CD4-positive, CD25-positive, alpha-beta regulatory T cell (primary cell): ENCODE data around the gene BCR. TPM values are rescaled to one million over a fixed set of nuclear protein-coding genes. Genes with fewer than 3 reads are reported as not detected.
A peak's percentile ranks its signal among the peaks of the same experiment; 100 is the strongest.

Experiments
- ATAC-seq, 2 donors: fragments of 150-1000 bp; cut with Tn5 transposase; one replicate each; pipeline ENCODE4 v1.10.0; 2021; ENCODE audit warnings: low read depth in 2 of 2, moderate number of reproducible peaks in 2 of 2, moderate library complexity in 1 of 2
- DNase-seq, 3 donors: peaks; one replicate each; pipeline versions ENCODE4 v3.0.0 to v3.0.0-alpha.2; 2012 to 2022; ENCODE audit warnings: mixed read lengths in 1 of 3
- H3K27ac ChIP-seq: one replicate; pipeline ENCODE4 v1.7.0; 2013; ENCODE audit warnings: mild to moderate bottlenecking, low read length; ENCODE audit not compliant: insufficient read depth, poor library complexity, severe bottlenecking
- H3K27me3 ChIP-seq: one replicate; pipeline ENCODE4 v1.7.0; 2013; ENCODE audit warnings: low read length; ENCODE audit not compliant: control insufficient read depth, insufficient read depth
- H3K36me3 ChIP-seq: one replicate; pipeline ENCODE4 v1.7.0; 2013; ENCODE audit warnings: mild to moderate bottlenecking, low read length, moderate library complexity; ENCODE audit not compliant: control insufficient read depth, insufficient read depth
- H3K4me1 ChIP-seq: 2 replicates; pipeline ENCODE4 v1.7.0; 2013; ENCODE audit warnings: mild to moderate bottlenecking, low read length; ENCODE audit not compliant: insufficient read depth, control insufficient read depth, poor library complexity, severe bottlenecking
- H3K4me3 ChIP-seq: one replicate; pipeline ENCODE4 v1.7.0; 2013; ENCODE audit warnings: low read depth, mild to moderate bottlenecking, low read length, moderate library complexity
- H3K9me3 ChIP-seq, 2 experiments: 1 replicate in 1 of 2; 2 replicates in 1 of 2; pipeline ENCODE4 v1.7.0; 2013; ENCODE audit warnings: low read length in 2 of 2, mild to moderate bottlenecking in 1 of 2, moderate library complexity in 1 of 2; ENCODE audit not compliant: control insufficient read depth in 2 of 2
- H3K27ac Mint-ChIP-seq, 3 donors: one replicate each; pipeline ENCODE4 v1.8.0; 2020 to 2022; ENCODE audit warnings: mild to moderate bottlenecking in 3 of 3, mixed read lengths in 3 of 3, moderate library complexity in 2 of 3
- H3K27me3 Mint-ChIP-seq: one replicate; pipeline ENCODE4 v1.8.0; 2022; ENCODE audit warnings: mild to moderate bottlenecking, mixed read lengths
- H3K36me3 Mint-ChIP-seq: one replicate; pipeline ENCODE4 v1.8.0; 2020; ENCODE audit warnings: mixed read lengths
- H3K4me1 Mint-ChIP-seq, 4 donors: one replicate each; pipeline ENCODE4 v1.8.0; 2020 to 2022; ENCODE audit warnings: mixed read lengths in 4 of 4, mild to moderate bottlenecking in 1 of 4
- H3K4me3 Mint-ChIP-seq, 4 donors: one replicate each; pipeline ENCODE4 v1.8.0; 2020 to 2022; ENCODE audit warnings: mild to moderate bottlenecking in 4 of 4, mixed read lengths in 4 of 4, moderate library complexity in 3 of 4
- H3K9me3 Mint-ChIP-seq, 7 donors: one replicate each; pipeline ENCODE4 v1.8.0; 2020 to 2022; ENCODE audit warnings: mixed read lengths in 7 of 7, mild to moderate bottlenecking in 3 of 7, moderate library complexity in 2 of 7
- polyA plus RNA-seq, 4 donors: library from polyadenylated mRNA; unstranded; fragments of 300-500 nt; fragmentation: Illumina TruSeq; gene quantifications; one replicate each; pipeline ENCODE4 v1.2.3, GENCODE V29; 2021
- total RNA-seq: library from RNA; stranded (reverse); gene quantifications from one replicate; pipeline ENCODE4 v1.2.3, GENCODE V29; 2022

The BCR gene
- total and polyA plus RNA-seq, 5 donors from 2014 or later = 2.6 to 66.3 (median 2.8) TPM

- no peak for ATAC-seq
- Mint-ChIP-seq H3K27me3 (no peaks in the 10 kb centered on the region), H3K9me3 (no peaks in the 10 kb centered on the region), H3K36me3 (peaks cover 18% of the 10 kb centered on the region), H3K4me1 (peaks cover 0 to 28% (median 24%) of the 10 kb centered on the region in 4 donors), H3K4me3 (no peak overlapping the region), H3K27ac (no peak overlapping the region)
- Histone ChIP-seq H3K9me3 (no peaks in the 10 kb centered on the region), H3K36me3 (peaks cover 10% of the 10 kb centered on the region), H3K27me3 (no peaks in the 10 kb centered on the region), H3K27ac (no peak overlapping the region), H3K4me3 (no peak overlapping the region), H3K4me1 (no peaks in the 10 kb centered on the region)
- no peak for DNase-seq
These were observed 24.3 kb downstream of the BCR start for GRCh38 chr22:23204541-23205157.

- Mint-ChIP-seq H3K4me3 (no peak overlapping the region), H3K27me3 (no peaks in the 10 kb centered on the region), H3K36me3 (peaks cover 18% of the 10 kb centered on the region), H3K4me1 (peaks cover 0 to 30% (median 27%) of the 10 kb centered on the region in 4 donors), H3K27ac (no peak overlapping the region), H3K9me3 (no peaks in the 10 kb centered on the region)
- Histone ChIP-seq H3K4me1 (no peaks in the 10 kb centered on the region), H3K27me3 (no peaks in the 10 kb centered on the region), H3K27ac (no peak overlapping the region), H3K4me3 (no peak overlapping the region), H3K36me3 (peaks cover 10% of the 10 kb centered on the region), H3K9me3 (no peaks in the 10 kb centered on the region)
- no peak for ATAC-seq
- no peak for DNase-seq
These were observed 25.2 kb downstream of the BCR start for GRCh38 chr22:23205339-23206049.

- Histone ChIP-seq H3K27ac (no peak overlapping the region), H3K36me3 (peaks cover 10% of the 10 kb centered on the region), H3K4me1 (no peaks in the 10 kb centered on the region), H3K27me3 (no peaks in the 10 kb centered on the region), H3K4me3 (no peak overlapping the region), H3K9me3 (no peaks in the 10 kb centered on the region)
- no peaks in the 10 kb centered on the region for H3K9me3 Mint-ChIP-seq
- no peak for DNase-seq
- H3K4me3 Mint-ChIP-seq = no peak overlapping the region
- no peaks in the 10 kb centered on the region for H3K27me3 Mint-ChIP-seq
- no peak for ATAC-seq
- peaks cover 22% of the 10 kb centered on the region for H3K36me3 Mint-ChIP-seq
- no peak overlapping the region for H3K27ac Mint-ChIP-seq
- peaks cover 0 to 29% (median 26%) of the 10 kb centered on the region in 4 donors for H3K4me1 Mint-ChIP-seq
These were observed 26.6 kb downstream of the BCR start for GRCh38 chr22:23206915-23207314.

- no peaks in the 10 kb centered on the region for H3K4me1 ChIP-seq
- no peaks in the 10 kb centered on the region for H3K27me3 ChIP-seq
- H3K4me3 ChIP-seq = no peak overlapping the region
- no peak overlapping the region for H3K27ac ChIP-seq
- H3K9me3 Mint-ChIP-seq = no peaks in the 10 kb centered on the region
- peaks cover 0 to 32% (median 23%) of the 10 kb centered on the region in 4 donors for H3K4me1 Mint-ChIP-seq
- no peak overlapping the region for H3K4me3 Mint-ChIP-seq
- no peaks in the 10 kb centered on the region for H3K27me3 Mint-ChIP-seq
- peak overlapping the region in 2 of 3 donors; percentile 41 to 71 for H3K27ac Mint-ChIP-seq
- DNase-seq (no peak), ATAC-seq (no peak)
- peaks cover 10% of the 10 kb centered on the region for H3K36me3 ChIP-seq
- peaks cover 22% of the 10 kb centered on the region for H3K36me3 Mint-ChIP-seq
- no peaks in the 10 kb centered on the region for H3K9me3 ChIP-seq
These were observed 27.6 kb downstream of the BCR start for GRCh38 chr22:23207729-23208393.

- no peaks in the 10 kb centered on the region for H3K9me3 Mint-ChIP-seq
- Histone ChIP-seq H3K4me3 (no peak overlapping the region), H3K4me1 (peaks cover 5% of the 10 kb centered on the region), H3K9me3 (no peaks in the 10 kb centered on the region), H3K27ac (no peak overlapping the region), H3K27me3 (no peaks in the 10 kb centered on the region), H3K36me3 (no peaks in the 10 kb centered on the region)
- peaks cover 22% of the 10 kb centered on the region for H3K36me3 Mint-ChIP-seq
- H3K4me3 Mint-ChIP-seq = no peak overlapping the region
- H3K4me1 Mint-ChIP-seq = peaks cover 14 to 60% (median 37%) of the 10 kb centered on the region in 4 donors
- DNase-seq = no peak
- ATAC-seq = no peak
- H3K27ac Mint-ChIP-seq = peak overlapping the region in 2 of 3 donors; percentile 1 to 7
- H3K27me3 Mint-ChIP-seq = no peaks in the 10 kb centered on the region
These were observed 30.3 kb downstream of the BCR start for GRCh38 chr22:23210428-23211170.

- DNase-seq = no peak
- H3K4me1 Mint-ChIP-seq = peaks cover 22 to 69% (median 46%) of the 10 kb centered on the region in 4 donors
- no peaks in the 10 kb centered on the region for H3K9me3 ChIP-seq
- ATAC-seq = no peak
- no peaks in the 10 kb centered on the region for H3K27me3 Mint-ChIP-seq
- H3K27ac Mint-ChIP-seq = peak overlapping the region in 1 of 3 donors; percentile 20
- H3K4me3 Mint-ChIP-seq = no peak overlapping the region
- no peak overlapping the region for H3K4me3 ChIP-seq
- peaks cover 16% of the 10 kb centered on the region for H3K4me1 ChIP-seq
- H3K27ac ChIP-seq = no peak overlapping the region
- H3K36me3 ChIP-seq = no peaks in the 10 kb centered on the region
- peaks cover 20% of the 10 kb centered on the region for H3K36me3 Mint-ChIP-seq
- no peaks in the 10 kb centered on the region for H3K9me3 Mint-ChIP-seq
- H3K27me3 ChIP-seq = no peaks in the 10 kb centered on the region
These were observed 31.3 kb downstream of the BCR start for GRCh38 chr22:23211622-23212021.

- Mint-ChIP-seq H3K4me1 (peaks cover 22 to 71% (median 45%) of the 10 kb centered on the region in 4 donors), H3K4me3 (no peak overlapping the region), H3K9me3 (no peaks in the 10 kb centered on the region), H3K27ac (peak overlapping the region in 2 of 3 donors; percentile 20 to 55), H3K36me3 (peaks cover 14% of the 10 kb centered on the region), H3K27me3 (no peaks in the 10 kb centered on the region)
- DNase-seq (no peak), ATAC-seq (no peak)
- no peak overlapping the region for H3K27ac ChIP-seq
- no peak overlapping the region for H3K4me3 ChIP-seq
- no peaks in the 10 kb centered on the region for H3K36me3 ChIP-seq
- peaks cover 22% of the 10 kb centered on the region for H3K4me1 ChIP-seq
- H3K9me3 ChIP-seq = no peaks in the 10 kb centered on the region
- no peaks in the 10 kb centered on the region for H3K27me3 ChIP-seq
These were observed 32.0 kb downstream of the BCR start for GRCh38 chr22:23212061-23213021.
